ENCODE results near the gene ALX3. TPM values are rescaled to one million over a fixed set of nuclear protein-coding genes. Genes with fewer than 3 reads are reported as not detected.

The ALX3 gene
- polyA plus RNA-seq, 3 donors, result not detected

DNA sequence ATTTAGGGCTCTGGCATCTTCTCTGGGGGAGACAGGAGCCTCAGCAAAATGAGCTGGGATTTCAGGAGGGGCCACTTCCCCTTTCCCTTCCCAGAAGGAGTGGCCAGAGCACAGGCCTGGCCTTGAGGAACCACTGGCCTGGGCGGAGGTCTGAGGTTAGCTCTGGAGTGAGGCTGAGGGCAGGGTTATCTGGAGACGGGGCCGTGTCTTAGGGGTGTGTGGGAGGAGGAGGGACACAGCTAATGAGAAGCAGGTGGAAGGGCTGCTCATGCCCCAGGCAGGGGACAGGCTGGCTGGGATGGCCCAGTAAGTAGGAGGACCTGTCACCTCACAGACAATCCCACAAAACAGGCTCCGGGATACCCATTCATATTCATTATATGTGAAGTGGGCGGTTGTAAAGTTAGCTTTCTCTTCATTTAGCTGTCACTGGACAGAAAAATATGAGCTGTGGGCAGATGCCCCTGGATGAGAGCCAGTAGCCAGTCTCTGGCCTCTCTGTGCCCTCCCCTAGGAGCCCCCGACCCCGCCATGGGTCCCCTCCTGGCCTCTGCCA, 12.4 kb downstream of the ALX3 start:
- DNase-seq, result peak in 2 of 3 donors; percentile 12 to 18
- H3K9me3 Mint-ChIP-seq, result no peaks in the 10 kb centered on the region
- no peak overlapping the region for H3K4me3 Mint-ChIP-seq

DNA sequence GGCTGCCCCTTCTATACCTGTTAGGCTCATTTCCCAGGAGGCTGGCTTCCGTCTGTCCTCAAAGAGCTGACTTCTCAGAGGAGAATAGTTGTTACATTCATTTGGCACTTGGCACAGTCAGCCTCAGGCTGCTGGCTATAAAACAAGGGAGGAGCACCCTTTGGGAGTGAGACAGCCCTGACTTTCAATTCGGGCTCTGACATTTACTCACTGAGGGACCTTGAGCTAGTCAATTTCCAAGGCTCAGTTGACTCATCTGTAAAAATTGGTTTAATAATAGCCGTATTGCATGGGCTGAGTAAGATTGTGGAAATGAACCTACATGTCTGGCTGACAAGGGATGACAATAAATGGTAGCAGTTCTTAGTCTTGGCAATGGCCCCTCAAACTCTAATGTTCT, 13.7 kb downstream of the ALX3 start:
- H3K4me1 ChIP-seq (ENCODE audit: control insufficient read depth in 1 of 2, insufficient read depth in 2 of 2, low read length in 2 of 2), result peaks cover 10 to 11% of the 10 kb centered on the region in 2 donors
- no peak for DNase-seq
- peaks cover 81 to 89% of the 10 kb centered on the region in 2 donors for H3K36me3 Mint-ChIP-seq
- peaks cover 57 to 73% of the 10 kb centered on the region in 2 donors for H3K36me3 ChIP-seq (replicated peaks in 1 of 2; ENCODE audit: control insufficient read depth in 1 of 2, insufficient read depth in 2 of 2, low read length in 2 of 2)
- H3K9me3 ChIP-seq (replicated peaks in 1 of 2; ENCODE audit: control insufficient read depth in 1 of 2, insufficient read depth in 1 of 2, low read length in 2 of 2), result no peaks in the 10 kb centered on the region
- intact Hi-C loops (cut with micrococcal nuclease), result loop anchor here in 1 of 2 donors (5.0 kb wide), 1 partner anchor 51 kb away; no protein-coding TSS in a partner anchor
- no peaks in the 10 kb centered on the region for H3K9me3 Mint-ChIP-seq
- TF ChIP-seq, protein P1, sequence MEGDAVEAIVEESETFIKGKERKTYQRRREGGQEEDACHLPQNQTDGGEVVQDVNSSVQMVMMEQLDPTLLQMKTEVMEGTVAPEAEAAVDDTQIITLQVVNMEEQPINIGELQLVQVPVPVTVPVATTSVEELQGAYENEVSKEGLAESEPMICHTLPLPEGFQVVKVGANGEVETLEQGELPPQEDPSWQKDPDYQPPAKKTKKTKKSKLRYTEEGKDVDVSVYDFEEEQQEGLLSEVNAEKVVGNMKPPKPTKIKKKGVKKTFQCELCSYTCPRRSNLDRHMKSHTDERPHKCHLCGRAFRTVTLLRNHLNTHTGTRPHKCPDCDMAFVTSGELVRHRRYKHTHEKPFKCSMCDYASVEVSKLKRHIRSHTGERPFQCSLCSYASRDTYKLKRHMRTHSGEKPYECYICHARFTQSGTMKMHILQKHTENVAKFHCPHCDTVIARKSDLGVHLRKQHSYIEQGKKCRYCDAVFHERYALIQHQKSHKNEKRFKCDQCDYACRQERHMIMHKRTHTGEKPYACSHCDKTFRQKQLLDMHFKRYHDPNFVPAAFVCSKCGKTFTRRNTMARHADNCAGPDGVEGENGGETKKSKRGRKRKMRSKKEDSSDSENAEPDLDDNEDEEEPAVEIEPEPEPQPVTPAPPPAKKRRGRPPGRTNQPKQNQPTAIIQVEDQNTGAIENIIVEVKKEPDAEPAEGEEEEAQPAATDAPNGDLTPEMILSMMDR (IDR thresholded peaks at IDR 0.05), result no peak
- peaks cover 10% of the 10 kb centered on the region for H3K4me1 Mint-ChIP-seq
- H3K79me2 ChIP-seq (ENCODE audit: insufficient read depth, low read length), result no peaks in the 10 kb centered on the region
- no peak overlapping the region for H3K4me2 ChIP-seq (replicated peaks; ENCODE audit: extremely low read depth, low read length, poor library complexity, severe bottlenecking)
- peaks cover 0 to 2% (median 0%) of the 10 kb centered on the region in 3 donors for H3K27me3 Mint-ChIP-seq (ENCODE audit: low read depth in 3 of 3)
- WGBS (ENCODE audit: insufficient coverage), result 100% methylated on average over 2 of the region's 3 CpGs
- no peak overlapping the region for H2AFZ ChIP-seq (ENCODE audit: insufficient read depth, low read depth, low read length, poor library complexity, severe bottlenecking)
- no peak overlapping the region for H3K27ac Mint-ChIP-seq
- H3K27me3 ChIP-seq (ENCODE audit: control insufficient read depth in 2 of 2, insufficient read depth in 2 of 2, low read length in 2 of 2), result no peaks in the 10 kb centered on the region
- H3K4me3 ChIP-seq (replicated peaks in 1 of 3; ENCODE audit: low read depth in 2 of 3, low read length in 3 of 3), result no peak overlapping the region
- peaks cover 31% of the 10 kb centered on the region for H4K20me1 ChIP-seq (ENCODE audit: insufficient read depth, low read length)
- no peak overlapping the region for H3K4me3 Mint-ChIP-seq
- no peak overlapping the region for H3K9ac ChIP-seq (ENCODE audit: insufficient read depth, low read length, poor library complexity, severe bottlenecking)
- H3K27ac ChIP-seq (ENCODE audit: low read depth in 1 of 2, low read length in 2 of 2), result no peak overlapping the region

More for the DNA sequence above, 12.4 kb downstream of the ALX3 start:
- no peak overlapping the region for H3K9ac ChIP-seq (ENCODE audit: insufficient read depth, low read length, poor library complexity, severe bottlenecking)
- Mint-ChIP-seq H3K4me1 (peaks cover 10% of the 10 kb centered on the region), H3K36me3 (peaks cover 74 to 77% of the 10 kb centered on the region in 2 donors), H3K27ac (peak overlapping the region in 2 of 7 donors; percentile 22 to 33), H3K27me3 (ENCODE audit: low read depth in 3 of 3) (peaks cover 0 to 2% (median 0%) of the 10 kb centered on the region in 3 donors)
- no peaks in the 10 kb centered on the region for H3K79me2 ChIP-seq (ENCODE audit: insufficient read depth, low read length)
- TF ChIP-seq, protein P1 (IDR thresholded peaks at IDR 0.05), result no peak
- H3K27me3 ChIP-seq (ENCODE audit: control insufficient read depth in 2 of 2, insufficient read depth in 2 of 2, low read length in 2 of 2), result no peaks in the 10 kb centered on the region
- no peak overlapping the region for H3K4me2 ChIP-seq (replicated peaks; ENCODE audit: extremely low read depth, low read length, poor library complexity, severe bottlenecking)
- H3K4me3 ChIP-seq (replicated peaks in 1 of 3; ENCODE audit: low read depth in 2 of 3, low read length in 3 of 3), result no peak overlapping the region
- no CpG with 5 or more reads among the region's 7 CpGs for WGBS (ENCODE audit: insufficient coverage)
- intact Hi-C loops (cut with micrococcal nuclease), result loop anchor here in 1 of 2 donors (5.0 kb wide), 1 partner anchor 49 kb away; no protein-coding TSS in a partner anchor
- H3K36me3 ChIP-seq (replicated peaks in 1 of 2; ENCODE audit: control insufficient read depth in 1 of 2, insufficient read depth in 2 of 2, low read length in 2 of 2), result peaks cover 44 to 60% of the 10 kb centered on the region in 2 donors
- H3K27ac ChIP-seq (ENCODE audit: low read depth in 1 of 2, low read length in 2 of 2), result no peak overlapping the region
- H3K9me3 ChIP-seq (replicated peaks in 1 of 2; ENCODE audit: control insufficient read depth in 1 of 2, insufficient read depth in 1 of 2, low read length in 2 of 2), result no peaks in the 10 kb centered on the region
- peaks cover 10 to 11% of the 10 kb centered on the region in 2 donors for H3K4me1 ChIP-seq (ENCODE audit: control insufficient read depth in 1 of 2, insufficient read depth in 2 of 2, low read length in 2 of 2)
- H2AFZ ChIP-seq (ENCODE audit: insufficient read depth, low read depth, low read length, poor library complexity, severe bottlenecking), result no peak overlapping the region
- H4K20me1 ChIP-seq (ENCODE audit: insufficient read depth, low read length), result peaks cover 31% of the 10 kb centered on the region
